ENCODE results near the gene PLEKHH2.

Gene PLEKHH2

GRCh38 chr2:43763091-43763490 lies 126.0 kb downstream of the PLEKHH2 start:
- Histone ChIP-seq H3K4me1 (ENCODE audit: control insufficient read depth, low read length) (no peaks in the 10 kb centered on the region), H3F3A (ENCODE audit: control insufficient read depth, insufficient read depth) (no peaks in the 10 kb centered on the region), H3K4me3 (ENCODE audit: low read length) (no peak overlapping the region), H3K79me2 (ENCODE audit: control insufficient read depth, low read length) (no peaks in the 10 kb centered on the region), H3K9me3 (ENCODE audit: control insufficient read depth, insufficient read depth, low read length) (no peaks in the 10 kb centered on the region), H4K20me1 (ENCODE audit: control insufficient read depth, insufficient read depth, low read depth, low read length) (no peaks in the 10 kb centered on the region), H3K4me2 (ENCODE audit: low read length) (no peak overlapping the region), H3K27ac (ENCODE audit: low read depth, low read length) (no peak overlapping the region), H3K27me3 (ENCODE audit: control insufficient read depth, low read length) (0 out of 2 replicates have a peak, but pooled peaks cover 4% of the 10 kb centered on the region), H3K36me3 (ENCODE audit: control insufficient read depth, low read length) (no peaks in the 10 kb centered on the region), H3K9me2 (replicated peaks; ENCODE audit: control insufficient read depth, low read length) (no peaks in the 10 kb centered on the region)
- no peak for TF ChIP-seq EZH2phosphoT487 (IDR thresholded peaks at IDR 0.05; ENCODE audit: borderline replicate concordance, low read length)

GRCh38 chr2:43764086-43764705 lies 127.1 kb downstream of the PLEKHH2 start:
- H3K4me2 ChIP-seq (ENCODE audit: low read length), result no peak overlapping the region
- no peaks in the 10 kb centered on the region for H3F3A ChIP-seq (ENCODE audit: control insufficient read depth, insufficient read depth)
- no peak overlapping the region for H3K4me3 ChIP-seq (ENCODE audit: low read length)
- H3K27ac ChIP-seq (ENCODE audit: low read depth, low read length), result no peak overlapping the region
- no peaks in the 10 kb centered on the region for H3K9me2 ChIP-seq (replicated peaks; ENCODE audit: control insufficient read depth, low read length)
- H3K27me3 ChIP-seq (ENCODE audit: control insufficient read depth, low read length), result 0 out of 2 replicates have a peak, but pooled peaks cover 4% of the 10 kb centered on the region
- H4K20me1 ChIP-seq (ENCODE audit: control insufficient read depth, insufficient read depth, low read depth, low read length), result no peaks in the 10 kb centered on the region
- H3K79me2 ChIP-seq (ENCODE audit: control insufficient read depth, low read length), result no peaks in the 10 kb centered on the region
- H3K9me3 ChIP-seq (ENCODE audit: control insufficient read depth, insufficient read depth, low read length), result no peaks in the 10 kb centered on the region
- no peaks in the 10 kb centered on the region for H3K36me3 ChIP-seq (ENCODE audit: control insufficient read depth, low read length)
- no peak for TF ChIP-seq EZH2phosphoT487 (IDR thresholded peaks at IDR 0.05; ENCODE audit: borderline replicate concordance, low read length)
- TF ChIP-seq CTCF (IDR thresholded peaks at IDR 0.05; ENCODE audit: low read depth, low read length, poor library complexity, severe bottlenecking), result no peak
- no peaks in the 10 kb centered on the region for H3K4me1 ChIP-seq (ENCODE audit: control insufficient read depth, low read length)

DNA sequence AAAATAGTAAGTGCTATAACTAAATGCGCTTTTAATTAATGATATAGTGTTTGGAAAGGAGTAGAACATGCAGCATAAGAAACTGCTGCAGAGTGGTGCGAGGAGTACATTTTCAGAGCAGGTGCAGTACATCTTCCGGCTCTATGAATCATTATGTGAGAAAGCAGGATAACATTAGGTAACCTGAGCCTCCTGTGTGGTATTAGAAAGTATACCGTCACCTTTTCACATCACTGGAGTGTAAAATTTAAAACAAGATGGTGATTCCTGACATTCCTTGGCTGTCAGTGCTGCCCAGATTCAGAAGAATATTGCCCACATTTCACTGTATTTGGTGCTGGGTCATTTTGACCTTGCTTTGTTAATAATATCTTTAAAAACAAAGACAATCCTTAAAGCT lies 128.9 kb downstream of the PLEKHH2 start:
- H3F3A ChIP-seq (ENCODE audit: control insufficient read depth, insufficient read depth), result no peaks in the 10 kb centered on the region
- no peaks in the 10 kb centered on the region for H3K79me2 ChIP-seq (ENCODE audit: control insufficient read depth, low read length)
- TF ChIP-seq CTCF (IDR thresholded peaks at IDR 0.05; ENCODE audit: low read depth, low read length, poor library complexity, severe bottlenecking), result no peak
- no peaks in the 10 kb centered on the region for H3K9me2 ChIP-seq (replicated peaks; ENCODE audit: control insufficient read depth, low read length)
- 0 out of 2 replicates have a peak, but pooled peaks cover 4% of the 10 kb centered on the region for H3K27me3 ChIP-seq (ENCODE audit: control insufficient read depth, low read length)
- H3K4me1 ChIP-seq (ENCODE audit: control insufficient read depth, low read length), result no peaks in the 10 kb centered on the region
- H3K9me3 ChIP-seq (ENCODE audit: control insufficient read depth, insufficient read depth, low read length), result no peaks in the 10 kb centered on the region
- no peak overlapping the region for H3K4me2 ChIP-seq (ENCODE audit: low read length)
- no peak overlapping the region for H3K27ac ChIP-seq (ENCODE audit: low read depth, low read length)
- no peak overlapping the region for H3K4me3 ChIP-seq (ENCODE audit: low read length)
- H3K36me3 ChIP-seq (ENCODE audit: control insufficient read depth, low read length), result no peaks in the 10 kb centered on the region
- no peaks in the 10 kb centered on the region for H4K20me1 ChIP-seq (ENCODE audit: control insufficient read depth, insufficient read depth, low read depth, low read length)

DNA sequence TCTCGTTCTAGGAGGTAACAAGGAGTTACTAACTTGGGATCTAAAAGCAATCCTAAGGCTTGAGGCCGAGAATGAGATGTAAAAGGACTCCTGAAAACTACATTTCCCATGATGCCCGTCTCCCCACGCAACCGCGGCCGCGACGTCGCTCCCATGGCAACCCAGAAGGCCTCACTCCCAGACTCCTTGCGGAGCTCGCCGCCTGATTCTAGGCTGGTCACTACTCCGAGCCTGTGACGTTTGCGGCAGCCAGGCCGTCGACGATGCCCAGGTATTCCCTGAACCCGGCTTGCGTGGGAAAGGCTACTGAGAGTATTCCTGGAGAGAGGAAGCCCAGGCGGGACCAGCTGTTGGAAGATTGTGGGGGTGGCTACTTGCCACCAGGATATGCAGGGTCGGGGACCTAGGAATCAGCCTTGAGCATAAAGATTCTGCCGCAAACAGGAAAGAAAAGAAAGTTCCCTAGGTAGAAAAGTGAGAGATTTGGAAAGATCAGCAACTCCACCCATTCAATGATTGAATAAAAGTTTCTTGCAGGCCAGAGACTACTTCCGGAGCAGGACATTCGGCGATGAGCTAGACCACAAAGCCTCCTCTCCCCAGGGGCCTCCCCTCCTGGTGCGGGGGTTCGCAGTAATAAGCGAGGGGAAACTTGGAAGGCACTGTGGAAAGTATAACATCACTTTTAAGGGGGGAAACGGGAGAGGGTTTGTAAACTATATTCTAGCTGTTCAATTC lies 137.0 kb downstream of the PLEKHH2 start, which contains the start of gene DYNC2LI1:
Gene DYNC2LI1 (plus strand): TSS at position 164 of the 738 bp plus-strand sequence. CDS start 100 bp downstream, at position 264.
- peak within 1 kb of the TSS; percentile 84 for H3K4me3 ChIP-seq (ENCODE audit: low read length)
- H3K9me2 ChIP-seq (replicated peaks; ENCODE audit: control insufficient read depth, low read length), result no peaks in the 10 kb centered on the region
- H3K27me3 ChIP-seq (ENCODE audit: control insufficient read depth, low read length), result no peaks in the 10 kb centered on the region
- H3K9me3 ChIP-seq (ENCODE audit: control insufficient read depth, insufficient read depth, low read length), result no peaks in the 10 kb centered on the region
- peaks cover 2% of the 10 kb centered on the region; the same call in 1 of the 2 replicates for H3K36me3 ChIP-seq (ENCODE audit: control insufficient read depth, low read length)
- H3K4me1 ChIP-seq (ENCODE audit: control insufficient read depth, low read length), result peaks cover 6% of the 10 kb centered on the region
- H3K79me2 ChIP-seq (ENCODE audit: control insufficient read depth, low read length), result no peaks in the 10 kb centered on the region
- no peak within 1 kb of the TSS for H3K27ac ChIP-seq (ENCODE audit: low read depth, low read length)
- H3K4me2 ChIP-seq (ENCODE audit: low read length), result peak within 1 kb of the TSS; percentile 74
- TF ChIP-seq CTCF (IDR thresholded peaks at IDR 0.05; ENCODE audit: low read depth, low read length, poor library complexity, severe bottlenecking) (no peak), EZH2phosphoT487 (IDR thresholded peaks at IDR 0.05; ENCODE audit: borderline replicate concordance, low read length) (no peak)
- no peaks in the 10 kb centered on the region for H4K20me1 ChIP-seq (ENCODE audit: control insufficient read depth, insufficient read depth, low read depth, low read length)
- peaks cover 2% of the 10 kb centered on the region; the same call in 1 of the 2 replicates for H3F3A ChIP-seq (ENCODE audit: control insufficient read depth, insufficient read depth)
